Loucy (cell line): ENCODE measurements around the gene SH3RF3.

Experiments used
- CTCF ChIP-seq: fragments of 200-600 bp; sonication (generic); conservative IDR thresholded peaks from 2 replicates; pipeline ENCODE4 v1.5.1; 2014; ENCODE audit warnings: mild to moderate bottlenecking, antibody characterized with exemption, low read length
- EZH2phosphoT487 ChIP-seq: fragments of 200-600 bp; IDR thresholded peaks from 2 replicates; pipeline ENCODE4 v1.6.1; 2018; ENCODE audit warnings: antibody characterized with exemption, mild to moderate bottlenecking, moderate library complexity, borderline replicate concordance

DNA sequence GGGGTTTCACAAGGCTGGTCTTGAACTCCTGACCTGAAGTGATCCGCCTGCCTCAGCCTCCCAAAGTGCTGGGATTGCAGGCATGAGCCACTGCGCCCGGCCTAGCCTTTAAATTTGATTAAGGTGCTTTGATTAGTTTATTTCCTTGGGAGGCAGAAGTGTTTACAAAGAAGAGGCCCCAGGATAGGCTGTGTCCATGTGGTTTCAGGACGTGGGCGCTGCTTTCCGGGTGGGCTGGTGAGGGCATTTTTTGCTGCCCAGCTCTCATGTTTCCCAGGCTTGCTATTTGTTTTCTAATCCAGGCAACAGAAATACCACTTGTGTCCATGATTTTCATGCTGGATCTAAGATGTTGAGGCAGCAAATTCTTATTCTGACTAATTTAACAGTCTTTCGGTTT lies 124.2 kb downstream of the SH3RF3 start:
- no peak for TF ChIP-seq CTCF
- no peak for TF ChIP-seq EZH2phosphoT487
